ENCODE data around the gene ROR1. TPM values are rescaled to one million over a fixed set of nuclear protein-coding genes. Genes with fewer than 3 reads are reported as not detected.

Gene ROR1
- total and polyA plus RNA-seq, 2 donors (not counting 1 experiment from before 2014, with no cell fraction given) = 0.46 to 16.0 TPM

DNA sequence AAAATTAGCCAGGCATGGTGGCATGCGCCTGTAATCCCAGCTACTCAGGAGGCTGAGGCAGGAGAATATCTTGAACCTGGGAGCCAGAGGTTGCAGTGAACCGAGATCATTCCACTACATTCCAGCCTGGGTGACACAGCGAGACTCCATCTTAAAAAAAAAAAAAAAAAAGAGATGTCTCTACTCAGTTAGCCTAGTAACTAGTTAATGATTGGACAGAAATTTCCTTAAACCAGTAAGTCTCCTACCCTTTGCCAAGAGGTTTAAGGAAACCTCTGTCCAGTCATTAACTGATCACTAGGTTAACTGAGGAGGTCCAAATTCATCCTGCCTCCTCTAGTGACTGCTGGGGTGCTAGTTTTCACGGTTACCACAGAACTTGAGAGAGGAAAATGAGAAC lies 285.7 kb downstream of the ROR1 start:
- Histone ChIP-seq H3K4me3 (ENCODE audit: control extremely low read depth in 1 of 5, extremely low read depth in 1 of 5, insufficient read depth in 1 of 5, low read depth in 2 of 5, low read length in 4 of 5) (no peak overlapping the region), H3K9ac (ENCODE audit: low read length) (no peak overlapping the region), H3K4me2 (replicated peaks; ENCODE audit: low read depth, low read length, poor library complexity, severe bottlenecking) (no peak overlapping the region), H3K9me3 (ENCODE audit: control extremely low read depth in 1 of 3, control insufficient read depth in 2 of 3, insufficient read depth in 1 of 3, low read length in 2 of 3) (no peaks in the 10 kb centered on the region), H3K27me3 (replicated peaks in 1 of 4; ENCODE audit: control extremely low read depth in 1 of 4, control insufficient read depth in 3 of 4, insufficient read depth in 4 of 4, low read length in 3 of 4) (no peaks in the 10 kb centered on the region), H3K79me2 (ENCODE audit: control insufficient read depth, insufficient read depth, low read length) (no peaks in the 10 kb centered on the region), H2AFZ (ENCODE audit: insufficient read depth, low read depth, low read length, poor library complexity, severe bottlenecking) (no peak overlapping the region), H4K20me1 (ENCODE audit: control insufficient read depth, insufficient read depth, low read length, poor library complexity, severe bottlenecking) (no peaks in the 10 kb centered on the region), H3K27ac (ENCODE audit: low read length in 2 of 2) (no peak overlapping the region), H3K36me3 (replicated peaks in 1 of 2; ENCODE audit: control extremely low read depth in 1 of 2, control insufficient read depth in 1 of 2, extremely low read depth in 1 of 2, insufficient read depth in 2 of 2, low read length in 1 of 2) (no peaks in the 10 kb centered on the region), H3K4me1 (ENCODE audit: control insufficient read depth in 2 of 2, insufficient read depth in 2 of 2, low read length in 2 of 2) (no peaks in the 10 kb centered on the region)
- peaks cover 11% of the 10 kb centered on the region for H3K27me3 Mint-ChIP-seq
- CTCF ChIA-PET = no interaction called here
- peaks cover 1% of the 10 kb centered on the region for H3K9me3 Mint-ChIP-seq (ENCODE audit: insufficient read depth)
- POLR2A ChIA-PET = no interaction called here
- 100% methylated on average over 1 of the region's 4 CpGs for WGBS (ENCODE audit: insufficient coverage)
- no peaks in the 10 kb centered on the region for H3K4me1 Mint-ChIP-seq
- ATAC-seq (ENCODE audit: low read depth) (no peak), DNase-seq (no peak)
- no peak overlapping the region for H3K4me3 Mint-ChIP-seq
- no peak overlapping the region for H3K27ac Mint-ChIP-seq
- intact Hi-C loops (cut with micrococcal nuclease) = no loop called here
- TF ChIP-seq, protein P1, sequence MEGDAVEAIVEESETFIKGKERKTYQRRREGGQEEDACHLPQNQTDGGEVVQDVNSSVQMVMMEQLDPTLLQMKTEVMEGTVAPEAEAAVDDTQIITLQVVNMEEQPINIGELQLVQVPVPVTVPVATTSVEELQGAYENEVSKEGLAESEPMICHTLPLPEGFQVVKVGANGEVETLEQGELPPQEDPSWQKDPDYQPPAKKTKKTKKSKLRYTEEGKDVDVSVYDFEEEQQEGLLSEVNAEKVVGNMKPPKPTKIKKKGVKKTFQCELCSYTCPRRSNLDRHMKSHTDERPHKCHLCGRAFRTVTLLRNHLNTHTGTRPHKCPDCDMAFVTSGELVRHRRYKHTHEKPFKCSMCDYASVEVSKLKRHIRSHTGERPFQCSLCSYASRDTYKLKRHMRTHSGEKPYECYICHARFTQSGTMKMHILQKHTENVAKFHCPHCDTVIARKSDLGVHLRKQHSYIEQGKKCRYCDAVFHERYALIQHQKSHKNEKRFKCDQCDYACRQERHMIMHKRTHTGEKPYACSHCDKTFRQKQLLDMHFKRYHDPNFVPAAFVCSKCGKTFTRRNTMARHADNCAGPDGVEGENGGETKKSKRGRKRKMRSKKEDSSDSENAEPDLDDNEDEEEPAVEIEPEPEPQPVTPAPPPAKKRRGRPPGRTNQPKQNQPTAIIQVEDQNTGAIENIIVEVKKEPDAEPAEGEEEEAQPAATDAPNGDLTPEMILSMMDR (IDR thresholded peaks at IDR 0.05) = no peak
- no peak for TF ChIP-seq EZH2 (IDR thresholded peaks at IDR 0.05; ENCODE audit: borderline replicate concordance, insufficient read depth, low read depth, low read length, poor library complexity, severe bottlenecking)

DNA sequence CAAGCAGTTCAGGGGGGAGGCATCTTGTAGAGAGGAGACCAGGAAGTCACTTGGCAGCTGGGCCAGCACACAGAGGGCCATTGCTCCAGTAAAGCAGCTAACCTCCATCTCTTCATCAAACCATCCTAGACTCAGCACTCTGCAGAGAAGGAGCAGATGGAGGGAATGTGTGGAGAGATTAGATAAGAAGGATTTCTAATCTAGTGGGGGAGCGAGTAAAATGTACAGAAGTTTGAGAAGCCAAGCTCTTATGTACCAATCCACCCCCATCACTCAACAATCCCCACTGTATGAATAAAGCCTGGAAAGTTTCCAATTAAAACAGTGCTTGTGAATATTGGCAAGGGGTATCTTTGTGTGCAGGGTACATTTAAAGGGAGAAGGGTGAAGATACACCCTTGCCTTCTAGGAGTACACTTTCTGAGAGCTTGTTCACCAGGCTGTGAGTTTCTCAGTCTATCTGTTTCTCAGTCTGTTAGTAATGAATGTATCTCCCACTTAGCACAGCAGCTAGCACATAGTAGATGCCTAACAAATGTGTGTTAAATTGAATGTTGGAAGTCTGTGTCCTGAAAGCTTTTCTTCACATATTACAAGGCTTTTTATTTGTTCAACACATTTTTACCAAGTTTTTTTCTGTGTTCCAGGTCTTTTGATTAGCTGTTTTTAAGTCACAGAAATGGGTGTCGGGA lies 286.9 kb downstream of the ROR1 start:
- Mint-ChIP-seq H3K27me3 (peaks cover 11% of the 10 kb centered on the region), H3K27ac (no peak overlapping the region), H3K4me3 (no peak overlapping the region), H3K9me3 (ENCODE audit: insufficient read depth) (no peaks in the 10 kb centered on the region), H3K4me1 (no peaks in the 10 kb centered on the region)
- ATAC-seq (ENCODE audit: low read depth) (no peak), DNase-seq (no peak)
- POLR2A ChIA-PET = no interaction called here
- H3K9ac ChIP-seq (ENCODE audit: low read length) = no peak overlapping the region
- WGBS (ENCODE audit: insufficient coverage) = no CpG with 5 or more reads among the region's 2 CpGs
- H3K9me3 ChIP-seq (ENCODE audit: control extremely low read depth in 1 of 3, control insufficient read depth in 2 of 3, insufficient read depth in 1 of 3, low read length in 2 of 3) = no peaks in the 10 kb centered on the region
- H3K4me1 ChIP-seq (ENCODE audit: control insufficient read depth in 2 of 2, insufficient read depth in 2 of 2, low read length in 2 of 2) = no peaks in the 10 kb centered on the region
- intact Hi-C loops (cut with micrococcal nuclease) = no loop called here
- no peak overlapping the region for H2AFZ ChIP-seq (ENCODE audit: insufficient read depth, low read depth, low read length, poor library complexity, severe bottlenecking)
- no peaks in the 10 kb centered on the region for H3K36me3 ChIP-seq (replicated peaks in 1 of 2; ENCODE audit: control extremely low read depth in 1 of 2, control insufficient read depth in 1 of 2, extremely low read depth in 1 of 2, insufficient read depth in 2 of 2, low read length in 1 of 2)
- CTCF ChIA-PET = no interaction called here
- no peaks in the 10 kb centered on the region for H4K20me1 ChIP-seq (ENCODE audit: control insufficient read depth, insufficient read depth, low read length, poor library complexity, severe bottlenecking)
- H3K79me2 ChIP-seq (ENCODE audit: control insufficient read depth, insufficient read depth, low read length) = no peaks in the 10 kb centered on the region
- TF ChIP-seq, protein P1 (IDR thresholded peaks at IDR 0.05) = no peak
- no peak for TF ChIP-seq EZH2 (IDR thresholded peaks at IDR 0.05; ENCODE audit: borderline replicate concordance, insufficient read depth, low read depth, low read length, poor library complexity, severe bottlenecking)
- no peak overlapping the region for H3K4me2 ChIP-seq (replicated peaks; ENCODE audit: low read depth, low read length, poor library complexity, severe bottlenecking)
- H3K27me3 ChIP-seq (replicated peaks in 1 of 4; ENCODE audit: control extremely low read depth in 1 of 4, control insufficient read depth in 3 of 4, insufficient read depth in 4 of 4, low read length in 3 of 4) = no peaks in the 10 kb centered on the region
- no peak overlapping the region for H3K27ac ChIP-seq (ENCODE audit: low read length in 2 of 2)
- no peak overlapping the region for H3K4me3 ChIP-seq (ENCODE audit: control extremely low read depth in 1 of 5, extremely low read depth in 1 of 5, insufficient read depth in 1 of 5, low read depth in 2 of 5, low read length in 4 of 5)
